GM19328 (cell line): Measurements from ENCODE around the gene WDSUB1.

Experiments
- ATAC-seq: cut with Tn5 transposase; IDR thresholded peaks from one replicate; pipeline ENCODE4 v1.9.1; 2021; ENCODE audit warnings: mild to moderate bottlenecking, moderate library complexity; ENCODE audit not compliant: unreplicated experiment

WDSUB1 gene

GRCh38 chr2:159199761-159200465 lies 86.6 kb downstream of the WDSUB1 start:
- no peak for ATAC-seq

- ATAC-seq, result no peak
Measured at GRCh38 chr2:159199236-159199635, 87.3 kb downstream of the WDSUB1 start.

GRCh38 chr2:159196393-159196925 lies 90.0 kb downstream of the WDSUB1 start:
- no peak for ATAC-seq

GRCh38 chr2:159195697-159196096 lies 90.8 kb downstream of the WDSUB1 start:
- ATAC-seq, result no peak

- ATAC-seq, result no peak
Measured at GRCh38 chr2:159194241-159194640, 92.3 kb downstream of the WDSUB1 start.

- no peak for ATAC-seq
Measured at GRCh38 chr2:159193791-159194190, 92.7 kb downstream of the WDSUB1 start.

DNA sequence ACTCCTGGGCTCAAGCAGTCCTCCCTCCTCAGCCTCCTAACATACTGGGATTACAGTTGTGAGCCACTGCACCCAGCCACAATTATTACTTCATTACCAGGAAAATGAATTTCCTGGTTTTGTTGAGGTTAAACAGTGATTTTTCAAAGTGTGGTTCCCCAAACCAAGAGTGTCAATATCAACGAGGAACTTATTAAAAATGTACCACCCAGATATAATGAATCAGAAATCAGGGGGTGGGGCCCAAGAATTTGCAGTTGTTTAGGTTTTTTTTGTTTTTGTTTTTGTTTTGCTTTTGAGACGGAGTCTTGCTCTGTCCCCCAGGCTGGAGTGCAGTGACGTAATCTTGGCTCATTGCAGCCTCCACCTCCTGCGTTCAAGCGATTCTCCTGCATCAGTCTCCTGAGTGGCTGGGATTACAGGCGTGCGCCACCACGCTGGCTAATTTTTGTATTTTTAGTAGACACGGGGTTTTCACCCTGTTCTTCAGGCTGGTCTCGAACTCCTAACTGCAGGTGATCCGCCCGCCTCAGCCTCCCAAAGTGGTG lies 94.1 kb downstream of the WDSUB1 start:
- no peak for ATAC-seq

DNA sequence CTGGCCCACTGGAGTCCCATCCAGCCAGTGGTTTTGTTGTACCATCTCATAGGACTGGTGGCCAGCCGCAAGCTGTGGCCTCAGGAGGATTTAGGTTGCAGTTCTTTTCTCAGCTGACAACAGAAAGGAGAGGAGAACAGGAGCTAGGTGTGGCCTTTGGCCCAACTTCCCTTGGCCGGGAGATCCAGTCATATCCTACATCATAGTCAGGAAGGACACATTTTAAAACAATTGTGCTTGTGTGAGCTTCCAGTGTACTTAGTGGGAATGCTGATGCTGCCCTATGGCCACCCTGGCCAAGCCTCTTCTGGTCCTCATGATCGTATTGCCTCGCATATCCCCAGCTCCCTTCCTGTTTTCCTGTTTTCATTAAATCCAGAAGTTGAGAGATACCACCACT lies 98.1 kb downstream of the WDSUB1 start:
- ATAC-seq, result no peak

DNA sequence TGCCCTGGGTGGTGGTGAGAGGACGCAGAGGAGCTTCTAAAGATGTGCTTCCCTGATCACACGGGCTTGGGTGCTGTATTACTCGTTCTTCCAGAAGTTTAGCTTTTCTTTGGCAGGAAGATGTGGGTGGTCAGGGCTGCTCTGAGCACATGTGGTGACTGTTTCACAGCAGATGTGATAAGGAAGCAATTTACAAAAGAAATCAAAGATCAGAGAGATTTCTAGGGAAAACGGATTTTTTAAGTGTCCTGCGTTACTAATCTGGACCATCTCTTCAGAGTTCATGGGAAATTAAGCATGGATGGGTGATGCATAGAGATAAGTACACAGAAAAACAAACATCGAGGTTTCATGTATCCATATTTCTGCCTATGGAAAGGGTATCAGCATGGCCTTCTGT lies 99.4 kb downstream of the WDSUB1 start:
- no peak for ATAC-seq

- no peak for ATAC-seq
Measured at GRCh38 chr2:159186462-159186861, 100.0 kb downstream of the WDSUB1 start.
